Uterus (tissue), 4 donors: ENCODE data around the gene FAM114A1. TPM values are rescaled to one million over a fixed set of nuclear protein-coding genes. Genes with fewer than 3 reads are reported as not detected.
A peak's percentile ranks its signal among the peaks of the same experiment; 100 is the strongest.
"Not testable (repeated sequence)": the region's sequence is repeated elsewhere in the genome, so short reads cannot be mapped to it uniquely, and the experiment has no call there.

Source experiments
- DNase-seq, 2 donors: peaks; one replicate each; pipeline ENCODE4 v3.0.0-alpha.2; 2019 to 2020
- H3K27ac ChIP-seq, 2 donors: fragments of 200-600 bp; sonication (generic); 1 replicate in 1 of 2; 2 replicates in 1 of 2; pipeline ENCODE4 v1.5.1; 2016 to 2018
- H3K27me3 ChIP-seq, 2 donors: fragments of 200-600 bp; sonication (generic); one replicate each; pipeline ENCODE4 v1.5.1; 2018 to 2019; ENCODE audit warnings: control low read depth in 1 of 2
- H3K36me3 ChIP-seq, 2 donors: fragments of 200-600 bp; sonication (generic); one replicate each; pipeline ENCODE4 v1.5.1; 2019; ENCODE audit warnings: control low read depth in 1 of 2
- H3K4me1 ChIP-seq, 2 donors: fragments of 200-600 bp; sonication (generic); one replicate each; pipeline ENCODE4 v1.5.1; 2018 to 2019; ENCODE audit warnings: control low read depth in 1 of 2
- H3K4me3 ChIP-seq, 2 donors: fragments of 200-600 bp; sonication (generic); 1 replicate in 1 of 2; 2 replicates in 1 of 2; pipeline ENCODE4 v1.5.1; 2018 to 2019; ENCODE audit warnings: mild to moderate bottlenecking in 1 of 2
- H3K9me3 ChIP-seq, 2 donors: fragments of 200-600 bp; sonication (generic); one replicate each; pipeline ENCODE4 v1.5.1; 2019; ENCODE audit warnings: control low read depth in 1 of 2
- CTCF ChIP-seq, 4 experiments: fragments of 200-600 bp in 2 of 4; fragments of 450-650 bp in 2 of 4; sonication (generic) in 2 of 4; IDR thresholded peaks; one replicate each; pipeline ENCODE4 v1.5.1; 2016 to 2019; ENCODE audit warnings: antibody characterized with exemption in 4 of 4, mild to moderate bottlenecking in 2 of 4, moderate library complexity in 1 of 4
- POLR2A ChIP-seq, 2 donors: fragments of 450-650 bp; IDR thresholded peaks; one replicate each; pipeline ENCODE4 v1.6.1; 2016; ENCODE audit warnings: antibody characterized with exemption in 2 of 2, mild to moderate bottlenecking in 1 of 2, moderate library complexity in 1 of 2
- intact Hi-C: fragments of 100-400 bp; cut with DNase I; formaldehyde crosslinking; loops from one replicate; pipeline ENCODE4 v1.15.1; 2023; ENCODE audit warnings: low total_unique reads
- total RNA-seq, 4 donors: library from RNA; depleted of rRNA in 3 of 4; stranded (reverse); fragments of >200 nt in 3 of 4; gene quantifications; one replicate each; pipeline versions ENCODE4 v1.1.0 to v1.2.4, GENCODE V29; 2014 to 2023
- donor health status: DM: yes; HTN: yes; CAD: no.

FAM114A1 gene
- total RNA-seq, 4 donors from 2014 or later = 41.2 to 273 (median 52.7) TPM

DNA sequence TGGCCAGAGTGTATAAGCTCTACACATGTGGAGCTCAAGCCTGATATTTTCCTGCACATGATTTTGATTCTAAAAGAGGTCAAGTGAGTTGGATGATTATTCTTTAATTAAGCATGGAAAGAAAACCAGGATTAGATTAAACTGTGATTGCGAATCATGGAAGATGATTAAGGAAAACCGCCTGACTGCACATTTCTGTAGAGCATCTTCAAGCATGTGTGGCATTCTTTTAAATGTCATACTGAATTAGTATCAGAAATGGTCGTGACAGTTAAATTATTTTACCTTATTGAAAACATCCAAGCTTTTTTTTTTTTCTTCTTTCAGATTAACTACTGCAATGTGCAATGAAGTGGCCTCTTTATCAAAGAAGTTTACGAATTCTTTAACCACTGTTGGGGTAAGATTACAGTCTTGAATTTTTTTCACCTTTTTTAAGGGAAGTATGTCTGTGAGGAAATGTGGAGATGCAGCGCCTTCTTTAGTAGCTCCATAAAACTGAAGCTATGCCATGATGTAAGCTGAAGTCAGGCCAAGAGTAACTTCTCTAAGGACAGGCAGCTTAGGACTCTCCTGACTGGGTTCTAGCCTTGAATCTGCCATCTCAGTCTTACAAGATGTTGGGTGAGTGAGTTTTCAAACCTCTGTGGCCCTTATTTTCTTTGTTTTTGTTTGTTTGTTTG, 67.9 kb downstream of the FAM114A1 start:
- Histone ChIP-seq H3K4me3 (no peak overlapping the region), H3K4me1 (no peaks in the 10 kb centered on the region), H3K9me3 (no peaks in the 10 kb centered on the region), H3K27ac (no peak overlapping the region), H3K27me3 (no peaks in the 10 kb centered on the region), H3K36me3 (no peaks in the 10 kb centered on the region)
- no peak for DNase-seq
- intact Hi-C loops = no loop called here
- no peak for TF ChIP-seq CTCF (IDR thresholded peaks at IDR 0.05)
- no peak for TF ChIP-seq POLR2A (IDR thresholded peaks at IDR 0.05)

DNA sequence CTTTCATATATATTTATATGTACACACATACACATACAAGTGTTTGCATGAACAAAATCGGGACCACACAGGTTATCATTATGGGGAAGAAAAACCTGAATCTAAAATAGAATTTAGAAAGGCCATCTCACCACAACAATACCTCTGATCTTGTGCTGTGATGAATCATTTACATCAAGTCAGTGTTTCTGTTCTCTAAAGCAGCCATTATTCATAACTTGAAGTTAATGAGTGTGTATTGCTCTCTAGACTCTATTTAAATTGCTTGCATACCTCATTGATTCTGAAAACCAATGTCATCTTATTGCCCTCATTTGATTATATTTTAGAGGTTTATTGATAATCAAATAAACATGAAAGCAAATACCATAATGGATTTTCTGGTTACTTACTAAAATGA, 71.6 kb downstream of the FAM114A1 start:
- no peak overlapping the region for H3K4me3 ChIP-seq
- intact Hi-C loops = no loop called here
- H3K27ac ChIP-seq = no peak overlapping the region
- no peak for DNase-seq
- no peak for TF ChIP-seq POLR2A (IDR thresholded peaks at IDR 0.05)
- no peak for TF ChIP-seq CTCF (IDR thresholded peaks at IDR 0.05)
- H3K27me3 ChIP-seq = no peaks in the 10 kb centered on the region
- H3K4me1 ChIP-seq = no peaks in the 10 kb centered on the region
- H3K9me3 ChIP-seq = no peaks in the 10 kb centered on the region
- H3K36me3 ChIP-seq = no peaks in the 10 kb centered on the region

GRCh38 chr4:38940476-38940875, 72.9 kb downstream of the FAM114A1 start:
- no peak overlapping the region for H3K4me3 ChIP-seq
- DNase-seq = no peak
- no peaks in the 10 kb centered on the region for H3K27me3 ChIP-seq
- no peak overlapping the region for H3K27ac ChIP-seq
- TF ChIP-seq POLR2A (IDR thresholded peaks at IDR 0.05) (no peak), CTCF (IDR thresholded peaks at IDR 0.05) (no peak)
- H3K4me1 ChIP-seq = no peaks in the 10 kb centered on the region
- intact Hi-C loops = no loop called here
- H3K36me3 ChIP-seq = no peaks in the 10 kb centered on the region
- no peaks in the 10 kb centered on the region for H3K9me3 ChIP-seq

- H3K27ac ChIP-seq, DNase-seq, H3K36me3 ChIP-seq, H3K4me1 ChIP-seq, H3K9me3 ChIP-seq, intact Hi-C loops, H3K4me3 ChIP-seq, H3K27me3 ChIP-seq: not testable (repeated sequence)
These were observed 74.3 kb downstream of the FAM114A1 start for GRCh38 chr4:38941906-38942305.

DNA sequence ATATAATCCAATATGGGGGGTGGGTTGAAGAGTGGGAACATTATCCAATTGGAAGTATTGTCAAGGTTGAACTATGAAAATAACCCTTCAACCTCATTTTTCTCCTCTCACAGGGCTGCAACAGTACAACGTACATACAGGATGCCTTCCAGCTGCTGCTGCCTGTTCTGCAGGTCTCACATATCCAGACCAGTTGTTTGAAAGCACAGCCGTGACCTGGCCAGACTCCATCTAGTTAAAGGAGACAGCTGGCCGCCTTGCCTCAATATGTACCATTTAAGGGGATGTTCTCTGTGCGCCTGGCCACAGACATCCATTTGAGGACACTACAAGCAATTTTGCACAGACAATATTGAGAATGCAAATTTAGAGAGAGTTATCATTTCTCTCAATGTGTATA, 75.7 kb downstream of the FAM114A1 start:
- H3K27me3 ChIP-seq = no peaks in the 10 kb centered on the region
- no peaks in the 10 kb centered on the region for H3K9me3 ChIP-seq
- intact Hi-C loops = no loop called here
- no peak overlapping the region for H3K27ac ChIP-seq
- no peak overlapping the region for H3K4me3 ChIP-seq
- H3K36me3 ChIP-seq = no peaks in the 10 kb centered on the region
- no peak for TF ChIP-seq POLR2A (IDR thresholded peaks at IDR 0.05)
- no peak for TF ChIP-seq CTCF (IDR thresholded peaks at IDR 0.05)
- H3K4me1 ChIP-seq = no peaks in the 10 kb centered on the region
- DNase-seq = peak; percentile 28 to 53

DNA sequence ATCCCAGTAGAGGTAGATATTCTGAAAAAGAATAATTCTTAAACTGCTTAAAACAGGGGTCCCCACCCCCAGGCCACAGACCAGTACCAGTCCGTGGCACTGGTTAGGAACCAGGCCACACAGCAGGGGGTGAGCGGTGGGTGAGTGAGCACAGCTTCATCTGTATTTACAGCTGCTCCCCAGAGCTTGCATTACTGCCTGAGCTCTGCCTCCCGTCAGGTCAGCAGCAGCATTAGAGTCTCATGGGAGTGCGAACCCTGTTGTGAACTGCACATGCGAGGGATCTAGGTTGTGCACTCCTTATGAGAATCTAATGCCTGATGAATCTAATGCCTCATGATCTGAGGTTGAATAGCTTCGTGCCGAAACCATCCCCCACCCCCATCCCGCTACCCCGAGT, 76.8 kb downstream of the FAM114A1 start:
- no peaks in the 10 kb centered on the region for H3K9me3 ChIP-seq
- no peaks in the 10 kb centered on the region for H3K36me3 ChIP-seq
- no peaks in the 10 kb centered on the region for H3K27me3 ChIP-seq
- no peak overlapping the region for H3K4me3 ChIP-seq
- no peak for TF ChIP-seq POLR2A (IDR thresholded peaks at IDR 0.05)
- no peak for TF ChIP-seq CTCF (IDR thresholded peaks at IDR 0.05)
- H3K27ac ChIP-seq = no peak overlapping the region
- H3K4me1 ChIP-seq = peaks cover 0 to 3% of the 10 kb centered on the region in 2 donors
- intact Hi-C loops = no loop called here
- DNase-seq = no peak
